SK-N-SH (cell line): Measurements from ENCODE around the gene C18orf54. TPM values are rescaled to one million over a fixed set of nuclear protein-coding genes. Genes with fewer than 3 reads are reported as not detected.

Experiments
- CTCF ChIA-PET: fragments of 300-600, 350-600 bp; formaldehyde crosslinking; extraction: SDS; loops from one replicate; lab custom pipeline; 2021; lab: Yijun Ruan, JAX
- POLR2A ChIA-PET: fragments of 350-600 bp; sonication (Branson Sonifier 250); formaldehyde crosslinking; extraction: SDS; loops from one replicate; lab custom pipeline; 2020; ENCODE audit warnings: antibody characterized with exemption, inconsistent platforms; lab: Yijun Ruan, JAX
- DNase-seq: peaks from one replicate; pipeline ENCODE4 v3.0.0; 2012
- H2AFZ ChIP-seq: fragments of 200-600 bp; sonication (generic); 2 replicates; pipeline ENCODE4 v1.8.1; 2016; ENCODE audit warnings: antibody characterized with exemption, mild to moderate bottlenecking, low read depth
- H3F3A ChIP-seq: fragments of 200-600 bp; sonication (generic); replicated peaks from 2 replicates; pipeline ENCODE3; 2016; ENCODE audit warnings: antibody characterized with exemption, mild to moderate bottlenecking; ENCODE audit not compliant: insufficient read depth
- H3K27ac ChIP-seq, 2 experiments: fragments of 200-500 bp in 1 of 2; fragments of 200-600 bp in 1 of 2; sonication (Bioruptor generic) in 1 of 2; sonication (generic), shearing (Covaris generic) in 1 of 2; 2 replicates each; pipeline versions ENCODE4 v1.5.1 to v1.6.1; 2014 to 2016; ENCODE audit warnings: low read depth in 2 of 2, inconsistent platforms in 1 of 2, low read length in 1 of 2, mild to moderate bottlenecking in 1 of 2, mixed read lengths in 1 of 2
- H3K27me3 ChIP-seq: fragments of 200-600 bp; sonication (generic), shearing (Covaris generic); 2 replicates; pipeline ENCODE4 v1.6.1; 2016; ENCODE audit warnings: mixed run types; ENCODE audit not compliant: insufficient read depth
- H3K36me3 ChIP-seq, 2 experiments: fragments of 200-500 bp in 1 of 2; fragments of 200-600 bp in 1 of 2; sonication (Bioruptor generic) in 1 of 2; sonication (generic) in 1 of 2; replicated peaks in 1 of 2; 2 replicates each; pipeline versions ENCODE3 to v1.5.1; 2014 to 2016; ENCODE audit warnings: low read length in 1 of 2, mild to moderate bottlenecking in 1 of 2; ENCODE audit not compliant: insufficient read depth in 2 of 2, control insufficient read depth in 1 of 2
- H3K4me1 ChIP-seq, 2 experiments: fragments of 200-500 bp in 1 of 2; fragments of 200-600 bp in 1 of 2; sonication (Bioruptor generic) in 1 of 2; sonication (generic), shearing (Covaris generic) in 1 of 2; 2 replicates each; pipeline versions ENCODE4 v1.5.1 to v1.6.1; 2014 to 2016; ENCODE audit warnings: low read depth in 1 of 2, low read length in 1 of 2, mixed run types in 1 of 2; ENCODE audit not compliant: insufficient read depth in 2 of 2, control insufficient read depth in 1 of 2
- H3K4me2 ChIP-seq: fragments of 200-600 bp; sonication (generic), shearing (Covaris generic); 2 replicates; pipeline ENCODE4 v1.6.1; 2017; ENCODE audit warnings: mixed run types
- H3K4me3 ChIP-seq, 2 experiments: fragments of 200-500 bp in 1 of 2; fragments of 200-600 bp in 1 of 2; sonication (Bioruptor generic) in 1 of 2; sonication (generic), shearing (Covaris generic) in 1 of 2; 2 replicates each; pipeline versions ENCODE4 v1.5.1 to v1.8.1; 2014 to 2016; ENCODE audit warnings: low read depth in 2 of 2, inconsistent platforms in 1 of 2, low read length in 1 of 2, mild to moderate bottlenecking in 1 of 2, mixed read lengths in 1 of 2, moderate library complexity in 1 of 2
- H3K79me2 ChIP-seq: fragments of 200-600 bp; sonication (generic); 2 replicates; pipeline ENCODE4 v1.8.1; 2017; ENCODE audit warnings: mild to moderate bottlenecking; ENCODE audit not compliant: insufficient read depth
- H3K9ac ChIP-seq: fragments of 200-600 bp; sonication (generic); 2 replicates; pipeline ENCODE4 v1.6.1; 2017; ENCODE audit warnings: mixed run types
- H3K9me2 ChIP-seq: fragments of 200-600 bp; sonication (generic); 2 replicates; pipeline ENCODE4 v1.6.1; 2017; ENCODE audit warnings: mixed run types
- H3K9me3 ChIP-seq: fragments of 200-600 bp; sonication (generic); 2 replicates; pipeline ENCODE4 v1.6.1; 2017; ENCODE audit warnings: mixed run types, mild to moderate bottlenecking, moderate library complexity
- H4K20me1 ChIP-seq: fragments of 200-600 bp; sonication (generic); 2 replicates; pipeline ENCODE4 v1.6.1; 2017; ENCODE audit warnings: mild to moderate bottlenecking, mixed run types; ENCODE audit not compliant: insufficient read depth
- CHD2 ChIP-seq: fragments of 150-350 bp; IDR thresholded peaks from 2 replicates; pipeline ENCODE4 v1.6.1; 2018; ENCODE audit warnings: low read length; ENCODE audit not compliant: partially characterized antibody
- ELF1 ChIP-seq: IDR thresholded peaks from 2 replicates; pipeline ENCODE4 v1.4.0; 2012
- EP300 ChIP-seq, 2 experiments: IDR thresholded peaks; 2 replicates each; pipeline versions ENCODE4 v1.4.0 to v1.6.1; 2012; ENCODE audit warnings: borderline replicate concordance in 1 of 2, low read depth in 1 of 2, low read length in 1 of 2
- EZH2phosphoT487 ChIP-seq: fragments of 200-600 bp; sonication (generic); IDR thresholded peaks from 2 replicates; pipeline ENCODE4 v1.6.1; 2017; ENCODE audit warnings: low read depth, mixed run types, mild to moderate bottlenecking, antibody characterized with exemption, moderate library complexity, borderline replicate concordance
- FOSL2 ChIP-seq: IDR thresholded peaks from 2 replicates; pipeline ENCODE4 v1.4.0; 2012; ENCODE audit warnings: low read depth, mild to moderate bottlenecking, moderate library complexity, borderline replicate concordance
- FOXJ3 ChIP-seq: sonication (generic); formaldehyde crosslinking; IDR thresholded peaks from 2 replicates; pipeline ENCODE4 v1.5.1; 2020; ENCODE audit warnings: mild to moderate bottlenecking, missing genetic modification reagents
- JUND ChIP-seq: IDR thresholded peaks from 2 replicates; pipeline ENCODE4 v1.4.0; 2012
- MEF2A ChIP-seq: IDR thresholded peaks from 2 replicates; pipeline ENCODE4 v1.4.0; 2012; ENCODE audit warnings: low read depth, borderline replicate concordance
- NFIC ChIP-seq: IDR thresholded peaks from 2 replicates; pipeline ENCODE4 v1.4.0; 2012; ENCODE audit warnings: borderline replicate concordance
- NRF1 ChIP-seq: IDR thresholded peaks from 2 replicates; pipeline ENCODE4 v1.6.1; 2012; ENCODE audit warnings: low read depth, mild to moderate bottlenecking, low read length
- RAD21 ChIP-seq: IDR thresholded peaks from 2 replicates; pipeline ENCODE4 v1.6.1; 2012; ENCODE audit warnings: mild to moderate bottlenecking, low read length
- RCOR1 ChIP-seq: fragments of 150-350 bp; IDR thresholded peaks from 2 replicates; pipeline ENCODE4 v1.6.1; 2017; ENCODE audit warnings: antibody characterized with exemption, low read length
- SIN3A ChIP-seq: IDR thresholded peaks from 2 replicates; pipeline ENCODE4 v1.6.1; 2012; ENCODE audit warnings: low read depth, mild to moderate bottlenecking, low read length, moderate library complexity, borderline replicate concordance
- SMC3 ChIP-seq: IDR thresholded peaks from 2 replicates; pipeline ENCODE4 v1.6.1; 2012; ENCODE audit warnings: low read depth, low read length, improper control_type of control experiment
- TAF1 ChIP-seq: IDR thresholded peaks from 2 replicates; pipeline ENCODE4 v1.6.1; 2012; ENCODE audit warnings: low read depth, mild to moderate bottlenecking, low read length, moderate library complexity, borderline replicate concordance
- WGBS: methylation state at CpG from one replicate; pipeline ENCODE4 v1.1.6; 2017; ENCODE audit warnings: low lambda C conversion rate; 5-methylcytosine and 5-hydroxymethylcytosine counted together
- polyA plus RNA-seq, 3 experiments: library from polyadenylated mRNA; depleted of rRNA; stranded (reverse); fragments of >200 nt; gene quantifications; 2 replicates each; pipeline ENCODE4 v1.2.3, GENCODE V29; 2012
- TF ChIP-seq, protein P1 (sequence below): fragments of 150-350 bp; IDR thresholded peaks from 2 replicates; pipeline ENCODE4 v1.6.1; 2017; ENCODE audit warnings: antibody characterized with exemption, low read length, low read depth, borderline replicate concordance
- TF ChIP-seq, protein P2 (sequence below): IDR thresholded peaks from 2 replicates; pipeline ENCODE4 v1.4.0; 2012; ENCODE audit warnings: low read depth
- TF ChIP-seq, protein P3 (sequence below): IDR thresholded peaks from 2 replicates; pipeline ENCODE4; 2012
- TF ChIP-seq, protein P4 (sequence below): IDR thresholded peaks from 2 replicates; pipeline ENCODE4 v1.4.0; 2012; ENCODE audit warnings: low read depth, borderline replicate concordance

Gene C18orf54
- polyA plus RNA-seq, 1 of the 3 experiments (the other 2 are of a cell fraction): 0.76 TPM

DNA sequence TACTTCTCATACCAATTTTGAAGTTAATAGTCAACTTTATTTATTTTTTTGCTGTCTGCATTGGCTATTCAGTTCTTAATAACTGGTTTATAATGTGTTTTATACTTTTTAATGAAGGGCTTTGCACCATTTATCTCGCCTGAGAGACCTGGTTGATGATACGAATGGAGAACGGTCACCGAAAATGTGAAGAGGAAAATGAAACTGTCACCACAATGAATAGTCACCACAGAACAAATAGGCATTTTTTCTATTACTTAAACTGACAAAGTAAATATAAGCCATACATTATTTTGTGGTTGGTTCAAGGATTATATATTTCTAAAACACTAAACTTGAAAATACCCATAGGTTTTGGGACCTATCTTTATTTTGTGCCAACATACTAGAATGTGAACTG is 20.4 kb downstream of the C18orf54 start:
- no peak overlapping the region for H3K9ac ChIP-seq
- POLR2A ChIA-PET: no interaction called here
- no peak overlapping the region for H3K27ac ChIP-seq
- no peaks in the 10 kb centered on the region for H3K9me3 ChIP-seq
- H3K27me3 ChIP-seq: no peaks in the 10 kb centered on the region
- no peak overlapping the region for H3K4me2 ChIP-seq
- no peaks in the 10 kb centered on the region for H3K9me2 ChIP-seq
- TF ChIP-seq RCOR1 (no peak), EZH2phosphoT487 (no peak), SIN3A (no peak), JUND (no peak), FOSL2 (no peak), CHD2 (no peak), ELF1 (no peak), SMC3 (no peak), MEF2A (no peak), NFIC (no peak), RAD21 (no peak), EP300 (IDR thresholded peaks at IDR 0.05; ENCODE audit: borderline replicate concordance in 1 of 2, low read depth in 1 of 2, low read length in 1 of 2) (no peak), TAF1 (no peak)
- TF ChIP-seq, protein P1, sequence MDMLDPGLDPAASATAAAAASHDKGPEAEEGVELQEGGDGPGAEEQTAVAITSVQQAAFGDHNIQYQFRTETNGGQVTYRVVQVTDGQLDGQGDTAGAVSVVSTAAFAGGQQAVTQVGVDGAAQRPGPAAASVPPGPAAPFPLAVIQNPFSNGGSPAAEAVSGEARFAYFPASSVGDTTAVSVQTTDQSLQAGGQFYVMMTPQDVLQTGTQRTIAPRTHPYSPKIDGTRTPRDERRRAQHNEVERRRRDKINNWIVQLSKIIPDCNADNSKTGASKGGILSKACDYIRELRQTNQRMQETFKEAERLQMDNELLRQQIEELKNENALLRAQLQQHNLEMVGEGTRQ: no peak
- TF ChIP-seq, protein P2, sequence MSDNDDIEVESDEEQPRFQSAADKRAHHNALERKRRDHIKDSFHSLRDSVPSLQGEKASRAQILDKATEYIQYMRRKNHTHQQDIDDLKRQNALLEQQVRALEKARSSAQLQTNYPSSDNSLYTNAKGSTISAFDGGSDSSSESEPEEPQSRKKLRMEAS: no peak
- TF ChIP-seq, protein P3, sequence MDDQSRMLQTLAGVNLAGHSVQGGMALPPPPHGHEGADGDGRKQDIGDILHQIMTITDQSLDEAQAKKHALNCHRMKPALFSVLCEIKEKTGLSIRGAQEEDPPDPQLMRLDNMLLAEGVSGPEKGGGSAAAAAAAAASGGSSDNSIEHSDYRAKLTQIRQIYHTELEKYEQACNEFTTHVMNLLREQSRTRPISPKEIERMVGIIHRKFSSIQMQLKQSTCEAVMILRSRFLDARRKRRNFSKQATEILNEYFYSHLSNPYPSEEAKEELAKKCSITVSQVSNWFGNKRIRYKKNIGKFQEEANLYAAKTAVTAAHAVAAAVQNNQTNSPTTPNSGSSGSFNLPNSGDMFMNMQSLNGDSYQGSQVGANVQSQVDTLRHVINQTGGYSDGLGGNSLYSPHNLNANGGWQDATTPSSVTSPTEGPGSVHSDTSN: no peak
- no peaks in the 10 kb centered on the region for H3K79me2 ChIP-seq
- no peaks in the 10 kb centered on the region for H3K4me1 ChIP-seq
- H4K20me1 ChIP-seq: no peaks in the 10 kb centered on the region
- 98% methylated on average over 4 of the region's 4 CpGs for WGBS
- no peak overlapping the region for H3K4me3 ChIP-seq
- CTCF ChIA-PET: interaction anchor here (0.8 to 1.1 kb wide), 2 partner anchors 14 to 37 kb away, joined by 3 to 5 read pairs; no protein-coding TSS in a partner anchor
- DNase-seq: no peak
- peaks cover 11 to 16% of the 10 kb centered on the region in 2 experiments for H3K36me3 ChIP-seq
- no peak overlapping the region for H2AFZ ChIP-seq
- no peaks in the 10 kb centered on the region for H3F3A ChIP-seq

DNA sequence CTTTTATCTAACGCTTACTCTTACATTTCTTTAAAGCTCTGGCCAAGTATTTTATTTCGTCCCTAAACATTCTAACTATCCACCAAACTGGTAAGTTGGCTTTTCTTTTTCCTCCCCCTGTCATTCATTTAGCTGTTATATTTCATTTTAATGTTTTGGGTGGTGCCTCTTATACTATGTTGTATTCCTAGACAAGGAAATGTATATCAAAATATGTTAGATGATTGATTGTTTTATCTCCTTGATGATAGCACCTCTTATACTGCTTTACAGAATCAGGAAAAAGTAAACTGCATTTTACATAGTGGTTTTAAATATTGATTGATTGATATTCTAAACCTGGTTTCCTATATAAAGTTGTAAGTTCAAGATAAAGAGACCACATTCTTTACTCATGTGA is 23.9 kb downstream of the C18orf54 start:
- Histone ChIP-seq H3K4me3 (no peak overlapping the region), H3K79me2 (no peaks in the 10 kb centered on the region), H3K4me2 (no peak overlapping the region), H3K9ac (no peak overlapping the region), H3K27ac (no peak overlapping the region), H4K20me1 (no peaks in the 10 kb centered on the region), H3K4me1 (no peaks in the 10 kb centered on the region), H3K9me3 (no peaks in the 10 kb centered on the region), H3F3A (no peaks in the 10 kb centered on the region), H3K27me3 (no peaks in the 10 kb centered on the region), H2AFZ (no peak overlapping the region), H3K36me3 (peaks cover 5 to 6% of the 10 kb centered on the region in 2 experiments), H3K9me2 (no peaks in the 10 kb centered on the region)
- 75% methylated on average over 2 of the region's 2 CpGs for WGBS
- POLR2A ChIA-PET: no interaction called here
- TF ChIP-seq SMC3: no peak
- TF ChIP-seq NRF1: no peak
- TF ChIP-seq, protein P2: no peak
- TF ChIP-seq MEF2A: no peak
- TF ChIP-seq, protein P4, sequence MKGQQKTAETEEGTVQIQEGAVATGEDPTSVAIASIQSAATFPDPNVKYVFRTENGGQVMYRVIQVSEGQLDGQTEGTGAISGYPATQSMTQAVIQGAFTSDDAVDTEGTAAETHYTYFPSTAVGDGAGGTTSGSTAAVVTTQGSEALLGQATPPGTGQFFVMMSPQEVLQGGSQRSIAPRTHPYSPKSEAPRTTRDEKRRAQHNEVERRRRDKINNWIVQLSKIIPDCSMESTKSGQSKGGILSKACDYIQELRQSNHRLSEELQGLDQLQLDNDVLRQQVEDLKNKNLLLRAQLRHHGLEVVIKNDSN: no peak
- TF ChIP-seq FOXJ3: no peak
- CTCF ChIA-PET: interaction anchor here (1.1 to 2.6 kb wide), 2 partner anchors 11 kb away, joined by 3 to 8 read pairs; no protein-coding TSS in a partner anchor
- no peak for DNase-seq
